Activated CD4-positive, alpha-beta T cell treated with anti-CD3 and anti-CD28 coated beads, Interleukin-2, amount 50 U/mL, for 16 hours (primary cell): ENCODE measurements around the gene PITPNM1.

Source experiments
- DNase-seq: peaks from one replicate; pipeline ENCODE4 v3.0.0-alpha.2; 2020

Gene PITPNM1

GRCh38 chr11:67501854-67502253 is 3.3 kb downstream of the PITPNM1 start:
- DNase-seq = no peak

GRCh38 chr11:67500831-67501715 is 4.1 kb downstream of the PITPNM1 start:
- DNase-seq = no peak

DNA sequence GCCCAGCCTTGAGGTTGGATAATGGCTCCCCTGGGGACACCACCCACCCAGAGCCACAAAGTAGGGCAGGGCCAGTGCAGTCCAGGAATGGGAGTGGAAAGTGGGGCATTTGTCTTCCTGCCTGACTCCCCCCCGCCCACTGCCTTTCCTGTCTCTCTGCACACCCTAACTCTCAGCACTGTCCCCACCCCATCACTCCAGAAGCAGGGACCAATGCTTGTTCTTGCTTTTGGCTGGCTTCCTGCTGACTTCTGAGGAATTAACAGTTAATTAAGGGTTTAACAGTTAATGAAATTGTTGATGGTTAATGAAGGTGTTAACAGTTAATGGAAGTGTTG is 4.7 kb downstream of the PITPNM1 start:
- no peak for DNase-seq

DNA sequence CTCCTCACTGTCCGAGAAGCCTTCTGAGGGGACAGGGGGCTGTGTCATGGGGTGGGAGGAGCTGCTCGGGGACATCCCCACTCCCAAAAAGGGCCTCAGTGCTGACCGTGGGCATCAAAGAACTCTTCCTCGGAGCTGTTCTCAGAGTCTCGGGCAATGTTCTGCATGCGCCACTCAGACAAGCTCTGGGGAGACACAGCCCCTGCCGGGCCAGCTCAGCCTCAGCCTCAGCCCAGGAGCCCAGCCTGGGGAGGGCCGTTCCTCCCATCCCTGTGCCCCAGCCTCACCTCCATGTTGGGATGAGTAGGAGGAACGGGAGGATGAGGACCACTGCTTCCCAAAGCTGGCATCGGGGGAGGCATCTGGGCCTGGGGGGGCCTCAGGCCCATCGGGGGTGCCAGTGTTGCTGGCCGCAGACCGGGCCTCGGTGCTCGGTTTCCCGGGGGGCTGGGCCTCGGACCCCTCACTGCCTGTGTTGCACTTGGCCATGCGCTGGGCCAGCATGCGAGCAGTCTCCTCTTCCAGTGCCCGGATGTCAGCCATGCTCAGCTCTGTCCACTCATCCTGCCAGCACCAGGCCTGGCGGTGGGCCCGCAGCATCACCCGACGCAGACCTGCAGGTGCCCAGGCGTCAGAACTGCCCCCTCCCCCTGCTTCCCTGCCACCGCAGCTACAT is 5.2 kb downstream of the PITPNM1 start:
- DNase-seq = no peak

GRCh38 chr11:67498544-67498972 is 6.6 kb downstream of the PITPNM1 start:
- DNase-seq = no peak

GRCh38 chr11:67497656-67498291 is 7.4 kb downstream of the PITPNM1 start:
- no peak for DNase-seq

GRCh38 chr11:67496113-67496512 is 9.1 kb downstream of the PITPNM1 start:
- DNase-seq = no peak

DNA sequence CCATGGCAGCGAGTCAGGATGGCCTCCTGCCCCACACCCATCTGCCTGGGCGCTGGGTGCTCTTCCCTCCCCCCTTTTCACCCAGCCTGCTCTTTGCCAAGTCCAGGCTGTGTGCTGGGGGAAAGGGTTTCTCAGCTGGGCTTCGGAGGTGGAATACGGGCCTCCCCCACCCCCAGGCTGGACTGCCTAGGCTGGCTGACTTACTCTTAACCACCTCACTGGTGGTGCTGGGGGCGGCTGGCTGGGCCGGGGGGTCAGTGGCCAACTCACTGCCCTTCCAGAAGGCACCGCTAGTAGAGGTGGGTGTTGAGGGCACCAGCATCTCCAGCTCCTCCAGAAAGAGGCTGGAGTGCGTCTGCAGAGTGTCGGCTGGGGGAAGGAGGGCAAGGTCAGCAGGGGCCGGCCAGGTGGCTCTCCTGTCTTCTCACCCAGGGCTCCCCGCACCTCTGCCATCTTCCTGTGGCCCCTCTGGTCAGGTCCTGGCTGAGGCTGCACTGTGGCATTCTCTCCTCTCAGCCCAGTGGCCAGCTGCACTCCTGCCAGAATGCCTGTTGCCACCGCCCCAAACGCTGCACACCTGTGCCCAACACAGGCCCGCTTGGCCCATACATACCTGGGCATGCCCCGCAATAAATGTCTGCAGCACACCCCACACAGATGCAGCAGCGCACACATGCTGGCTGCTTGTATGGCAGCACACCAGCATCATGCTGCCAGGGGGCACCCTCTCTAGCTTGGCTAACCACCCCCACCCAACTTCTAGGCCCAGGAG is 9.7 kb downstream of the PITPNM1 start:
- DNase-seq = no peak

- DNase-seq = no peak
These were observed 10.6 kb downstream of the PITPNM1 start for GRCh38 chr11:67494371-67495233.

- DNase-seq = no peak
These were observed 11.4 kb downstream of the PITPNM1 start for GRCh38 chr11:67493548-67494370.

DNA sequence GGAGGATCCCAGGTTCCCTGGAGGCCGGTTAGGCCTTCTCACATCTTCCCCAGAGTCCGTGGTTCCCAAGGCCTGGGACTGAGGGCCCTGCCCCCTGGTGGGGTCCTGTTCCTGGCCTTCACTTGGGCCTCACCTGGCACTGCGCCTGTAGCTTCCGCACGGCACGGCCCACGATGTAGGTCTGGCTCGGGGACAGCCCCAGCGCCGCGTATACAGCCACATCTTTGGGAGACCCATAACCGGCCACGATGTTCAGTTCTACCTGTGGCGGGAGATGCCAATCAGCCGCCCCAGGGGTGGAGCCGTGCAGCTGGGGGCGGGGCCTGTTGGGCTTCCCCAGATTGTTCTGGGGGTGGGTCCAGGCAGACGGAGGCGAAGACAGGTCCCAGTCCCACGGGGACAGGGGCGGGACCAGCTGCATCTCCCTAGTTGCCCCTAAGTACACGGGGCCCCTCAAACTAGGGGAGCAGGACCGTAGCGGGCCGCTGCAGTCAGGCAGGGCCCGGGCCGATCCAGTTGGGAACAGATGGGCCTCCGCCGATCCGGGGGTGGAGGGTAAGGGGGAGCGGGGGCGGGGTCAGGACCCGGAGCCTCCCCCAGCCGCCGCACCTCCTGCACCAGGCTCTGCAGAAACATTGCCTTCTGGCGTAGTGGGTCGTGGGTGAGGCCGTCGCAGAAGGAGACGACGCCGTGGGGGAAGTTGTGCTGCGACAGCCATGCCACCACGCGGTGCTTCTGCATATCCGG is 12.2 kb downstream of the PITPNM1 start:
- no peak for DNase-seq

DNA sequence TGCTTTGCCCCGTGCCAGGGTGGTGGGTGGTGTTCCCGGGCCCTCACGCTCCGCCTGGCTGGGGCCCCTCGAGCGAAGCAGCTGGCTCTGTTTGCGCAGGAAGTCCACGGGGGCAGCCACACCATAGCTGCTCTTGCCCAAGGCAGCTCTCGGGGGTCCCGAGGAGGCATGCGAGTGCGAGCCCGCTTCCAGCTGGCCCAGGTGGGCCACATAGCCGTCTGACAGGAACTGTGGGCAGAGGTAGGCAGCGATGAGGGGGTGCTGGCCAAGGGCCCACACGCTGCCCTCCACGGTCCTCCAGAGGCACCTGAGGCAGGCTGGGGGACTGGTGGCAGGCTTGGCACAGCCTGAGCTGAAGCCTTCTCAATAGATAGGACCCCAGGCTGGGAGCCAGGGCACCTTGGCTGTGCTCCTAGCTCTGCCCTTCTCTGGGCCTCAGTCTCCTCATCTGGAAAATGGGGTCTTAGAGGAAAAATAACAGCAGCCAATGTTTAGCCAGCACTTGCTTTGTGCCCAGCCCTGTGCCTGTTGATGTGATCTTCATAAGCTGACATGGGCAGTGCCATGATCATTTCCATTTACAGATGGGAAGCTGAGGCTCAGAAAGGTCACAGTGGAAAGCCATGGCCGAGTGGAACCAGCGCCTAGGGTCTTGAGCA is 13.0 kb downstream of the PITPNM1 start:
- no peak for DNase-seq

DNA sequence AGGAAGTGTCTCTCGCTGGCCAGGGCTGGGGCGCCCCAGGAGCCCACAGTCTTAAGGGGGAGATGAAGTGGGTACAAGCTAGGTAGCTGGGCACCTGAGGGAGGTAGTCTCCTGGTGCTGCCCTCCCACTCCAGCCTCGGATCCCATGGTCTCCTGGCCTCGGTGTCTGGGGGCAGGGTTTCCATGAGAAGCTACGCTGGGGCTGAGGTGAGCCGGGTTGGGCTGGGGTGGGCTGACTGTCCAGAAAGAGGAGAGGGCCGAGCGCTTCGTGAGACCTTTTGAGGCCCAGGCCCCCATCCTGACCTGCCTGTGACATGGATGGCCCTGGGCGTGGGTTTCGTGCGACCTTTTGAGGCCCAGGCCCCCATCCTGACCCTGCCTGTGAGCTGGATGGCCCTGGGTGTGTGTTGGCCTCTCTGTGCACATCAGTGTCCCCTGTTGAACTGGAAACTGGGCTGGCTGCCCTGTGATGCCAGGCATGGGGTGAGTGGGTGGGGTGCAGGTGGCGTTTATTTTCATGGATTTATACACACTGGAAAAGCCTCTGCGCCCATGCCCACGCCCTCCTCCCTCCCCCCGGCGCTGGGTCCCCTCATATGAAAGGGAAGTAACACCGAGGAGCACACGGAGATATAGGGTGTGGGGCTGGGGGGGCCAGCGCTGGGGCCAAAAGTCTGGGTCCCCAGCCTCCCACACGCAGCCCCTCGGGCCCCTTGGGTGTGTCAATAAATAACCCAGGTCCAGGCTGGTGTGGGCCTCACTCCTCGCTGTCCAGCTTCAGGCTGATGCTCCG is 13.7 kb downstream of the PITPNM1 start:
- DNase-seq = no peak

- no peak for DNase-seq
These were observed 14.5 kb downstream of the PITPNM1 start for GRCh38 chr11:67490727-67491065.

GRCh38 chr11:67489885-67490726 is 15.1 kb downstream of the PITPNM1 start:
- no peak for DNase-seq

- no peak for DNase-seq
These were observed 15.8 kb downstream of the PITPNM1 start for GRCh38 chr11:67489203-67489884.

DNA sequence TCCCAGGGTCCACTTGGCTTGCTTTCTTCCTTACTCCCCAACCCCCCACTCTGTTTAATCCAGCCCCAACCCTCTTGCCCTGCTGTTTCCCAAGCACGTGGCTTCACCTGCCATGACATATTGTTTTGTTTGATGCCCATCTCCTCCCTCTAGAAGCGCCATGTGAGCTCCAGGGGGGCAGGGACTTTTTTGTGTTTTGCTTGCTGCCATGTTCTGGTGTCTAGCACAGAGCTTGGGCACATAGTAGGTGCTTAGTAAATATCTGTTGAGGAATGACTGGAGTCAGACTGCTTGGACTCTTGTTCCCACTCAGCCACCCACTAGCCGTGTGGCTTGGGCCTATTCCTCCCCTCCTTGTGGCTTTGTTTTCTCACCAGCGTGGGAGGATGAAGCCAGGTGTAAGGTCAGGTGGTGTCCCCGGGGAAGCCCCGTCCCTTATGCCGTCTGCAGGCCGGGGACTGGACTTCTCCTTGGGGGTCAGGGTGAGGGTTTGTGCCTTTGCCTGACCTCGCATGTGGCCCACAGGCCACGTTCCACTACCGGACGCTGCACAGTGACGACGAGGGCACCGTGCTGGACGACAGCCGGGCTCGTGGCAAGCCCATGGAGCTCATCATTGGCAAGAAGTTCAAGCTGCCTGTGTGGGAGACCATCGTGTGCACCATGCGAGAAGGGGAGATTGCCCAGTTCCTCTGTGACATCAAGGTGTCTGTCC is 18.5 kb downstream of the PITPNM1 start:
- DNase-seq = peak; percentile 76
